ENCODE results near the gene ADIRF.
A peak's percentile ranks its signal among the peaks of the same experiment; 100 is the strongest.
"Not testable (repeated sequence)": the region's sequence is repeated elsewhere in the genome, so short reads cannot be mapped to it uniquely, and the experiment has no call there.

The ADIRF gene

DNA sequence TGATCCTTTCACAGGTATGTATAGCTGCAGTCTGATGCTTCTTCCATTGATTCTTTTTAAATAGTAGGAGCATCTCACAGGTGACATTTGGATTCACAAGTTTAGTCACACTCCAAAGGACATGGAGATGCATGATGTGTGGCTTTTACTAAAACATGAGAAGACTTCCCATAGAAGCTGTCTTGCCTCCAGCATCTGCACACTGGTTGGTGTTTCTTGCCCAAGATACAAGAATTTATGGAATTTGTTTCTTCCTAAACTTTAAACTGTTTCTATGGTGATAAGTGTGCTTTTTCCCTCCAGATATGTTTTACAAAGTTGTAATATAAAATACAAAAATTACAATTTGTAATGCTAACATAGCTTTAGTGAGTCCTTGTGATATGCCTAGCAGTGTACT is 24.2 kb downstream of the ADIRF start:
- Histone ChIP-seq H3K4me1 (ENCODE audit: control insufficient read depth, insufficient read depth, low read length) (peaks cover 4% of the 10 kb centered on the region), H3K27me3 (replicated peaks; ENCODE audit: control insufficient read depth, insufficient read depth, low read length) (no peaks in the 10 kb centered on the region), H3K9me3 (ENCODE audit: control insufficient read depth, low read length) (no peaks in the 10 kb centered on the region), H3K36me3 (ENCODE audit: control insufficient read depth, insufficient read depth, low read length, severe bottlenecking) (peaks cover 18% of the 10 kb centered on the region), H3K9ac (ENCODE audit: low read length) (no peak overlapping the region), H3K4me3 (ENCODE audit: low read length) (no peak overlapping the region)
- DNase-seq (ENCODE audit: low read depth) = peak; percentile 50

DNA sequence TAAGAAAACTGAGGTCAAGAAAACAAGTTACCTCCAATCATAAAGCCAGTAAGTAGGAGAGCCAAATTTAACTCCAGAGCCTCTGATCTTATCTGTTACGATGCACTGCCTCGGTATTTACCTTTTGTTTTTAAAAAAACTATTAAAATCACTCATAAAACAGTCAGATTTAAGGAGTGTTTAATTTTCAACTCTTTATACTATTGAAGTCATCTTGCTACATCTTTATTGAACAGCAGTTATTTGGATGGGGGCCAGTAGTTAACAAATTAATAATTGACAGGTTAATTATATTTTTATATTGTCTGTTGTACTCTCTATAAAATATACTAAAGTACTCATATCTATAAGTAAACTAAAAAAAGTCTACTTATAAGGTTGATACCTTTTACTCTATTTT is 24.6 kb downstream of the ADIRF start:
- peaks cover 18% of the 10 kb centered on the region for H3K36me3 ChIP-seq (ENCODE audit: control insufficient read depth, insufficient read depth, low read length, severe bottlenecking)

DNA sequence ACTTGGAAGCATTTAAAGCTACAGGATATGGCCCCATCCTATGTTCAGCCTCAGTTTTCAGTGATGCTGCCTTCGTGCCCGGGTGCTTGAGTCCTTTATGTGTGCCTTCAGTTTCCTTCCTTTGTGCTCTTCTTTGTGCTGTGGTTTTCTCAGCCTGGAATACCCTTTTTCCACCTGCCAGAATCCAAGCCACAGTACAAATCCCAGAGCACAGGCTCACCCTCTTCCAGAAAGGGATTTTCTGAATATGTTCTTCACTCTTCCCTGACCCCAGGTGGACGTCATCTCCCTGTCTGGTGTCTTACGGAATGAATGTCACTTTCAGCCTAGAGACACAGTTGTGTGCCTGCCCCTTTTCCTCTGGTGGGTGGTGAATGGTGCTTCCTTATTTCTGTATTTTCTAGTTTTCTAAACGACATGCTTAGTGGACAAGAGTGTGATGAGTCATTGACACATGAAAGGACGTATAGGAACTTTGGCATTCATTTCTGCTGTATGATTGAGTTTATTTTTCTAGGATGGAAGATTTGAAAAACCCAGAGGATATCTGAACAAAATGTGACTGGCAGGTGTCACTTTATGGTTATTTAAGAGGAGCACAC is 31.6 kb downstream of the ADIRF start:
- DNase-seq (ENCODE audit: low read depth); H3K9me3 ChIP-seq (ENCODE audit: control insufficient read depth, low read length); H3K36me3 ChIP-seq (ENCODE audit: control insufficient read depth, insufficient read depth, low read length, severe bottlenecking); H3K27me3 ChIP-seq (replicated peaks; ENCODE audit: control insufficient read depth, insufficient read depth, low read length); H3K9ac ChIP-seq (ENCODE audit: low read length); H3K4me3 ChIP-seq (ENCODE audit: low read length): not testable (repeated sequence)
- H3K4me1 ChIP-seq (ENCODE audit: control insufficient read depth, insufficient read depth, low read length) = peaks cover 12% of the 10 kb centered on the region

More for the DNA sequence above, 24.6 kb downstream of the ADIRF start:
- Histone ChIP-seq H3K27me3 (replicated peaks; ENCODE audit: control insufficient read depth, insufficient read depth, low read length) (no peaks in the 10 kb centered on the region), H3K9ac (ENCODE audit: low read length) (no peak overlapping the region), H3K4me3 (ENCODE audit: low read length) (no peak overlapping the region), H3K4me1 (ENCODE audit: control insufficient read depth, insufficient read depth, low read length) (peaks cover 4% of the 10 kb centered on the region), H3K9me3 (ENCODE audit: control insufficient read depth, low read length) (no peaks in the 10 kb centered on the region)
- DNase-seq (ENCODE audit: low read depth) = no peak

DNA sequence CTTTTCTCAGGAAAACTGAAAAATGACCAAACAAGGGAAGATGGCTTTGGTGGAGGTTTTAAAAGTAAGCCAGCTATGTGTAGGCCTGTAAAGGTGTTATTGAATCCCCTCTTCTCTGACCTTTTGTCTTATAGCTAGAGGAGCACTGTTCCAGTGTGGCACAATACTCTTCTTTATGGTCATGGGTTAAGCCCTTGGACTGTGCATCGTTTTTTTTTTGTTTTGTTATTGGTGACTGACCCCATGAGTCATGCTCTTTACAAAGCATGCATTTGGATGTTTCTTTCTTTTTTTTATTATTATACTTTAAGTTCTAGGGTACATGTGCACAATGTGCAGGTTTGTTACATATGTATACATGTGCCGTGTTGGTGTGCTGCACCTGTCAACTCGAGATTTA is 32.2 kb downstream of the ADIRF start:
- Histone ChIP-seq H3K27me3 (replicated peaks; ENCODE audit: control insufficient read depth, insufficient read depth, low read length) (no peaks in the 10 kb centered on the region), H3K9ac (ENCODE audit: low read length) (no peak overlapping the region), H3K36me3 (ENCODE audit: control insufficient read depth, insufficient read depth, low read length, severe bottlenecking) (no peaks in the 10 kb centered on the region), H3K9me3 (ENCODE audit: control insufficient read depth, low read length) (no peaks in the 10 kb centered on the region), H3K4me1 (ENCODE audit: control insufficient read depth, insufficient read depth, low read length) (peaks cover 12% of the 10 kb centered on the region), H3K4me3 (ENCODE audit: low read length) (no peak overlapping the region)
- peak; percentile 50 for DNase-seq (ENCODE audit: low read depth)

DNA sequence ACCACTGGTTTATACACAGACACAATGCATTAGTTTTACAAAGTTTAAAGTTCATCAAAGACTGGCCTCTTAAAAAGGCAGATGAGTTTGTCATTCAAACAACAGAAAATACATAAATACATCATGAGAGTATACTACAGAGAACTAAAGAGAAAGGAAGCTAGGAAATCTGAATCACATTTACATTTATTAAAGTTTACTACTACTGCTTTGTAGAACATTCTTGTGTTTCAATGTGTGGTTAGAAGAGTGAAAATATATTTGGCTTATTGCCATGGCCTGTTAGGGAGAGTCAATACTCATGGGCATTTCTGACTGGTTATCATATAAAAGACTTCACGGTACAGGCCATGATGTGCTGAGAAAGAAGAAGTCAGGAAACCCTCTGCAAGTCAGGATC is 38.8 kb downstream of the ADIRF start:
- H3K27me3 ChIP-seq (replicated peaks; ENCODE audit: control insufficient read depth, insufficient read depth, low read length); H3K36me3 ChIP-seq (ENCODE audit: control insufficient read depth, insufficient read depth, low read length, severe bottlenecking); H3K9me3 ChIP-seq (ENCODE audit: control insufficient read depth, low read length); H3K4me1 ChIP-seq (ENCODE audit: control insufficient read depth, insufficient read depth, low read length); H3K9ac ChIP-seq (ENCODE audit: low read length); H3K4me3 ChIP-seq (ENCODE audit: low read length): not testable (repeated sequence)
- DNase-seq (ENCODE audit: low read depth) = peak; percentile 50

DNA sequence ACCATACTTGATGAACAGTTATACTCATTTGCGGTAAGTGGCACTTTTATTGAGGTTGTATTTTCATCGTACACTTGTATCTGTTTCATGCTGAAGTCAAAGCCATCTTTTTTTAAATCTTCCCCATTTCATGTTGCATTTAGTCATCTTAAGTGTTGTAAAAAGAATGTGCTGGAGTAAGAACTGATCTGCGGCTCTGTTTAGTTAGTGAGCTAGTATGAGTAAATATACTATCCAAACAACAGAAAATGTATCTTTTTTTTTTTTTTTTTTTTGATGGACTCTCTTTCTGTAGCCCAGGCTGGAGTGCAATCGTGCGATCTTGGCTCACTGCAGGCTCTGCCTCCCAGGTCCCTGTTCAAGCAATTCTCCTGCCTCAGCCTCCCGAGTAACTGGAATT is 39.4 kb downstream of the ADIRF start:
- H3K36me3 ChIP-seq (ENCODE audit: control insufficient read depth, insufficient read depth, low read length, severe bottlenecking); H3K4me1 ChIP-seq (ENCODE audit: control insufficient read depth, insufficient read depth, low read length); H3K9ac ChIP-seq (ENCODE audit: low read length); H3K9me3 ChIP-seq (ENCODE audit: control insufficient read depth, low read length); H3K4me3 ChIP-seq (ENCODE audit: low read length); H3K27me3 ChIP-seq (replicated peaks; ENCODE audit: control insufficient read depth, insufficient read depth, low read length); DNase-seq (ENCODE audit: low read depth): not testable (repeated sequence)

DNA sequence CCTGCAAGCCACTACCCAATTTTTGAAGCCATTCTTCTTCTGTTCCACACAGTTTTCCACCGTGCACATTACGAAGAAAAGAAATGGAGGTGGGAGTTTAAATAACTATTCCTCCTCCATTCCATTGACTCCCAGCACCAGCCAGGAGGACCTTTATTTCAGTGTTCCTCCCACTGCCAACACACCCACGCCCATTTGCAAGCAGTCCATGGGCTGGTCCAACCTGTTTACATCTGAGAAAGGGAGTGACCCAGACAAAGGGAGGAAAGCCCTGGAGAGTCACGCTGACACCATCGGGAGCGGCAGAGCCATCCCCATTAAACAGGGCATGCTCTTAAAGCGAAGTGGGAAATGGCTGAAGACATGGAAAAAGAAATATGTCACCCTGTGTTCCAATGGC is 40.0 kb downstream of the ADIRF start:
- H3K36me3 ChIP-seq (ENCODE audit: control insufficient read depth, insufficient read depth, low read length, severe bottlenecking); H3K4me1 ChIP-seq (ENCODE audit: control insufficient read depth, insufficient read depth, low read length); H3K9me3 ChIP-seq (ENCODE audit: control insufficient read depth, low read length); H3K27me3 ChIP-seq (replicated peaks; ENCODE audit: control insufficient read depth, insufficient read depth, low read length); H3K4me3 ChIP-seq (ENCODE audit: low read length); H3K9ac ChIP-seq (ENCODE audit: low read length); DNase-seq (ENCODE audit: low read depth): not testable (repeated sequence)

DNA sequence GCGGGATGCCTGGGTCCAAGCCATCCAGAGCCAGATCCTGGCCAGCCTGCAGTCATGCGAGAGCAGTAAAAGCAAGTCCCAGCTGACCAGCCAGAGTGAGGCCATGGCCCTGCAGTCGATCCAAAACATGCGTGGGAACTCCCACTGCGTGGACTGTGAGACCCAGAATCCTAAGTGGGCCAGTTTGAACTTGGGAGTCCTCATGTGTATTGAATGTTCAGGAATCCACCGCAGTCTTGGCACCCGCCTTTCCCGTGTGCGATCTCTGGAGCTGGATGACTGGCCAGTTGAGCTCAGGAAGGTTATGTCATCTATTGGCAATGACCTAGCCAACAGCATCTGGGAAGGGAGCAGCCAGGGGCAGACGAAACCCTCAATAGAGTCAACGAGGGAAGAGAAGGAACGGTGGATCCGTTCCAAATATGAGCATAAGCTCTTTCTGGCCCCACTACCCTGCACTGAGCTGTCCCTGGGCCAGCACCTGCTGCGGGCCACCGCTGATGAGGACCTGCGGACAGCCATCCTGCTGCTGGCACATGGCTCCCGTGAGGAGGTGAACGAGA is 40.9 kb downstream of the ADIRF start:
- not testable (repeated sequence) for H3K36me3 ChIP-seq (ENCODE audit: control insufficient read depth, insufficient read depth, low read length, severe bottlenecking); H3K4me1 ChIP-seq (ENCODE audit: control insufficient read depth, insufficient read depth, low read length)

DNA sequence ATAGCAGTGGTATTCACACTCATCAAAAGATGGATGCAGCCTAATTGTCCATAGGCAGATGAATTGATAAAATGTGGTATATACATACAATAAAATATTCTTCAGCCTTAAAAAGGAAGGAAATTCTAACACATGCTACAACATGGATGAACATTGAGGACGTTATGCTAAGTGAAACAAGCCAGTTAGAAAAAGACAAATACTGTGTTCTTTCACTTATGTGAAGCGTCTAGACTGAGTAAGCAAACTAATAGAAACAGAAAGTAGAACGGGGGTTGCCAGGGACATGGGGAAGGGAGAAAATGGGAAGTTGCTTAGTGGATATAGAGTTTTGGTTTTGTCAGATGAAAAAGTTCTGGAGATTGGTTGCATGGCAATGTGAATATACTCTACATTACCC is 45.2 kb downstream of the ADIRF start:
- H3K27me3 ChIP-seq (replicated peaks; ENCODE audit: control insufficient read depth, insufficient read depth, low read length); H3K9ac ChIP-seq (ENCODE audit: low read length); DNase-seq (ENCODE audit: low read depth); H3K4me3 ChIP-seq (ENCODE audit: low read length); H3K9me3 ChIP-seq (ENCODE audit: control insufficient read depth, low read length); H3K36me3 ChIP-seq (ENCODE audit: control insufficient read depth, insufficient read depth, low read length, severe bottlenecking); H3K4me1 ChIP-seq (ENCODE audit: control insufficient read depth, insufficient read depth, low read length): not testable (repeated sequence)

More for the DNA sequence above, 40.9 kb downstream of the ADIRF start:
- H3K27me3 ChIP-seq (replicated peaks; ENCODE audit: control insufficient read depth, insufficient read depth, low read length); H3K9ac ChIP-seq (ENCODE audit: low read length); H3K4me3 ChIP-seq (ENCODE audit: low read length); H3K9me3 ChIP-seq (ENCODE audit: control insufficient read depth, low read length); DNase-seq (ENCODE audit: low read depth): not testable (repeated sequence)

DNA sequence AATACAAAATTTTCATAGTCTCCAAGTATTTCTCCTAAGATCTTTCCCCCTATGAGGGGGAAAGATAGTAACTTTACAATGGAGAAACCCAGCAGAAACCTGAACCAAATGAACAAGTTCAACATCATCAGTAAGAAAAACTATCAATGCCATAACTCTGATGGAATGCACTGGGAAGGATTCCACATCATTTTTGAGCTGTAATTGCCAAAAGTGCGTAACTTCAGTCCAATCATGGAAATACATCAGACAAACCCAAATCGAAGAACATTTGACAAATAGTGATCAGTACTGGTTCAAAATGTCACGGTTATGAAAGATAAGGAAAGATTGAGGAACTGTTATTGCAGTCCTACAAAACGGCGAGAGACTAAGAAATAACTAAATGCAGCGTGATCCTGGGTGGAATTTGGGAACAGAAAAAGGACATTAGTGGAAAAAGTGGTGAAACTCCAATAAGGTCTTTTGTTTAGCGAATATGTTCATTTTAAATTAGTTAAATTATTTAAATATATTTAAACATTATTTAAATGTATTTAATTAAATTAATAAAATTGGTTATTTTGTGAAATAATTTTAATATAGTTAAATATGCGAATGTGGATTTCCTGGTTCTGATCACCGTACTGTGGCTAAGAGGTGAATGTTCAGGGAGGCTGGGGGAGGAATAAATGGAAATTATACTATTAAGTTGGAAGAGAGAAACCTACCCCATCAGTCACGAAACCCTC is 46.9 kb downstream of the ADIRF start:
- not testable (repeated sequence) for H3K9ac ChIP-seq (ENCODE audit: low read length); H3K36me3 ChIP-seq (ENCODE audit: control insufficient read depth, insufficient read depth, low read length, severe bottlenecking); H3K4me1 ChIP-seq (ENCODE audit: control insufficient read depth, insufficient read depth, low read length); H3K4me3 ChIP-seq (ENCODE audit: low read length); H3K27me3 ChIP-seq (replicated peaks; ENCODE audit: control insufficient read depth, insufficient read depth, low read length); H3K9me3 ChIP-seq (ENCODE audit: control insufficient read depth, low read length); DNase-seq (ENCODE audit: low read depth)

DNA sequence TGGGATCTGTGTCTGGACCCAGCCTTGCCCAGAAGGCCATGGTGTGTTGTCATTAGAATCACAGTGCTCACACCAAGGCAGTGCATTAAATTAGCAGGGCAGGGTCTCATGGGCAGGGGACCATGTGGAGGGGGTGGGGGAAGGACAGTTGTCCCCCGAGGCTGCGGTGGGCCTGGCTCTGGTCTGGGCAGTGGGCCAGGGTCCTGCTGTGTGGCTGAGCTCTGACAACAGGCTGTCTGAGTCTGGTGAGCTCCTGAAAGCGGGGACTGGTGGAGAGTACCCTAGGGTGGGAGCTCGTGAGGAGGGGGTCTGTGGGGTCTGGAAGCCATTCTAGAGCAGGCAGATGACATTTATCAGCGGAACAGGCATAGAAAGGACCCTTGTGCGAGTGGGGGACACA is 49.8 kb downstream of the ADIRF start:
- not testable (repeated sequence) for H3K4me1 ChIP-seq (ENCODE audit: control insufficient read depth, insufficient read depth, low read length); H3K27me3 ChIP-seq (replicated peaks; ENCODE audit: control insufficient read depth, insufficient read depth, low read length); H3K36me3 ChIP-seq (ENCODE audit: control insufficient read depth, insufficient read depth, low read length, severe bottlenecking); H3K4me3 ChIP-seq (ENCODE audit: low read length); H3K9me3 ChIP-seq (ENCODE audit: control insufficient read depth, low read length); H3K9ac ChIP-seq (ENCODE audit: low read length); DNase-seq (ENCODE audit: low read depth)

Measured in adipocyte (in vitro differentiated cells).